ENCODE data around the gene HPCAL1.

DNA sequence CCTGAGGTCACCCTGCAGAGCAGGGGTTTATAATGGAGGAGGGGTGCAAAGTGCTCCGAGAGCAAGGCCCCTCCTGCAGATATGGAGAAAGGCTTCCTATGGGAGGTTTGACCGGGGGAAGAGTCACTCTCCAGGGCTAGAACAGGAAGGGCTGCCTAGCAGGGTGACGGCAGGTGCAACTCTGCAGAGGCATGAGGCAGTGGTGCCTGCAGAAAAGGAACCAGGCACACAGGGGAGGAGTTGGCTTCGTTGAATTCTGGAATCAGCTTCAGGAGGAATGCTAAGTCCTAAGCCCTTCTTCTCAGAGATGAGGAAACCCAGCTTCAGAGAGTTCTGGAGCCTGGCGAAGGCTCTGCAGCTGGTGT is 17.5 kb upstream of the HPCAL1 start:
- TF ChIP-seq POLR2AphosphoS5 (IDR thresholded peaks at IDR 0.05; ENCODE audit: low read depth, low read length) (no peak), TCF12 (IDR thresholded peaks at IDR 0.05; ENCODE audit: low read depth, low read length) (no peak), SP1 (IDR thresholded peaks at IDR 0.05; ENCODE audit: low read depth, low read length) (no peak), TAF1 (IDR thresholded peaks at IDR 0.05; ENCODE audit: low read depth, low read length) (no peak), EP300 (IDR thresholded peaks at IDR 0.05; ENCODE audit: borderline replicate concordance in 1 of 2, low read depth in 2 of 2, low read length in 2 of 2) (no peak), JUN (IDR thresholded peaks at IDR 0.05; ENCODE audit: low read depth, low read length) (no peak), CHD1 (IDR thresholded peaks at IDR 0.05; ENCODE audit: low read depth, low read length) (no peak), SIN3A (conservative IDR thresholded peaks at IDR 0.05 in 1 of 2, IDR thresholded peaks at IDR 0.05 in 1 of 2; ENCODE audit: low read depth in 1 of 2, low read length in 2 of 2) (no peak), JUND (IDR thresholded peaks at IDR 0.05; ENCODE audit: low read length) (no peak), RFX5 (IDR thresholded peaks at IDR 0.05; ENCODE audit: borderline replicate concordance, low read depth, low read length) (no peak), POLR2A (IDR thresholded peaks at IDR 0.05; ENCODE audit: control extremely low read depth in 1 of 2, low read depth in 2 of 2, low read length in 2 of 2) (no peak)
- TF ChIP-seq, protein P1, sequence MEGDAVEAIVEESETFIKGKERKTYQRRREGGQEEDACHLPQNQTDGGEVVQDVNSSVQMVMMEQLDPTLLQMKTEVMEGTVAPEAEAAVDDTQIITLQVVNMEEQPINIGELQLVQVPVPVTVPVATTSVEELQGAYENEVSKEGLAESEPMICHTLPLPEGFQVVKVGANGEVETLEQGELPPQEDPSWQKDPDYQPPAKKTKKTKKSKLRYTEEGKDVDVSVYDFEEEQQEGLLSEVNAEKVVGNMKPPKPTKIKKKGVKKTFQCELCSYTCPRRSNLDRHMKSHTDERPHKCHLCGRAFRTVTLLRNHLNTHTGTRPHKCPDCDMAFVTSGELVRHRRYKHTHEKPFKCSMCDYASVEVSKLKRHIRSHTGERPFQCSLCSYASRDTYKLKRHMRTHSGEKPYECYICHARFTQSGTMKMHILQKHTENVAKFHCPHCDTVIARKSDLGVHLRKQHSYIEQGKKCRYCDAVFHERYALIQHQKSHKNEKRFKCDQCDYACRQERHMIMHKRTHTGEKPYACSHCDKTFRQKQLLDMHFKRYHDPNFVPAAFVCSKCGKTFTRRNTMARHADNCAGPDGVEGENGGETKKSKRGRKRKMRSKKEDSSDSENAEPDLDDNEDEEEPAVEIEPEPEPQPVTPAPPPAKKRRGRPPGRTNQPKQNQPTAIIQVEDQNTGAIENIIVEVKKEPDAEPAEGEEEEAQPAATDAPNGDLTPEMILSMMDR (IDR thresholded peaks at IDR 0.05; ENCODE audit: control extremely low read depth in 1 of 3, insufficient read depth in 1 of 3, low read depth in 1 of 3, low read length in 3 of 3): no peak
